Measurements from ENCODE around the gene LY6G5B.

Gene LY6G5B

DNA sequence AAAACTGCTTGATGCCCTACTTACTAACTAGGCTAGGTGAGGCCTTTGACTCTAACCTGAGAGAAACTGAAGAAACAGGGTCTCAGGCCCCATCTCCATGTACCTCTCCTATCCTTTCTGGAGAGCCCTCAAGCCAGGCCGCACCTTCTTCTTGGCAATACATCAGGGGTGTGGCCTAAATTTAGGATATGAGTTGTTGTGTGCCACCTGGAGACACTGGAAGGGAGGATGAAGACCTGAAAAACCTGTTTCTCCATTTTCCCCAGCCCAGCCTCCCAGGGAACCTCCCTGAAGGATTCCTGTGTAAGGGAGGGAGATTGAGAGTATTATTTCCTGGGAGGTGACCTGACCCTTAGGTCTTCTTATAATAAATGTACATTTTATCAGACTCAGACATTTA lies 48.5 kb downstream of the LY6G5B start:
- no peak for DNase-seq

GRCh38 chr6:31719001-31719400 lies 49.2 kb downstream of the LY6G5B start:
- no peak for DNase-seq

DNA sequence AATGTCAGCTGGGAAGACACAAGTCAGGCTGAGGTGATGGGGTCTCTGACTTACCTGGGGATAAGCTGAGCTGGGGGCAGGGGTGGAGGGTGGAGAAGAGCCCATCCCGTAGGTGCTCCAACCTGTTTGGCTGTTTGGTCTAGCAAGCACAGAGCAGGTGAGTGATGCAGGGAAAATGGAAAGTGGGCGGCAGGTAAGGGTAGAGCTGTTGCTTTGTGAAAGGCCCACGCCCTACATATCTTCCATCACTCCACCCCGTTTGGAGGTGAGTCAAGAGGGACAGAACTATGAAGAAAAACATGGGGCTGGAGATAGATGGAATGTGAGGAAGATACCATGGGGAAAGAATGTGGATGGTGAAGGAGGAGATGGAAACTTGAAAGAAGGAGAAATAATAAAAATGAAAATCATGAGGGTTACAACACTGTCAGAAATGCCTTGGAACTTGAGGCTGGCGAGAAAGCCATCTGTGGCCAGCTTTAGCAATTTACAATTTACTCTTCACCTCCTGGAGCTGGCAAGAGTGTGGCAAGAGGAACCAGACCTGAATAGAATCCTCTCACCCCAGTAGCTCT lies 50.5 kb downstream of the LY6G5B start:
- no peak for DNase-seq

- no peak for DNase-seq
These were observed 51.7 kb downstream of the LY6G5B start, which contains the start of gene LY6G6C for GRCh38 chr6:31721351-31722020. LY6G6C (minus strand) TSS chr6:31721746; CDS start chr6:31721679, 67 bp downstream.

- DNase-seq, result no peak
These were observed 52.4 kb downstream of the LY6G5B start for GRCh38 chr6:31722173-31722572.
